ENCODE measurements around the gene STPG2. TPM values are rescaled to one million over a fixed set of nuclear protein-coding genes. Genes with fewer than 3 reads are reported as not detected.
A peak's percentile ranks its signal among the peaks of the same experiment; 100 is the strongest.

Gene STPG2
- polyA plus RNA-seq (2011; rRNA removed) = not detected in 2 replicates
- polyA minus RNA-seq (2011; rRNA and poly(A)+ RNA removed) = 0.43 TPM in 1 of 2 replicates, not detected in the other

DNA sequence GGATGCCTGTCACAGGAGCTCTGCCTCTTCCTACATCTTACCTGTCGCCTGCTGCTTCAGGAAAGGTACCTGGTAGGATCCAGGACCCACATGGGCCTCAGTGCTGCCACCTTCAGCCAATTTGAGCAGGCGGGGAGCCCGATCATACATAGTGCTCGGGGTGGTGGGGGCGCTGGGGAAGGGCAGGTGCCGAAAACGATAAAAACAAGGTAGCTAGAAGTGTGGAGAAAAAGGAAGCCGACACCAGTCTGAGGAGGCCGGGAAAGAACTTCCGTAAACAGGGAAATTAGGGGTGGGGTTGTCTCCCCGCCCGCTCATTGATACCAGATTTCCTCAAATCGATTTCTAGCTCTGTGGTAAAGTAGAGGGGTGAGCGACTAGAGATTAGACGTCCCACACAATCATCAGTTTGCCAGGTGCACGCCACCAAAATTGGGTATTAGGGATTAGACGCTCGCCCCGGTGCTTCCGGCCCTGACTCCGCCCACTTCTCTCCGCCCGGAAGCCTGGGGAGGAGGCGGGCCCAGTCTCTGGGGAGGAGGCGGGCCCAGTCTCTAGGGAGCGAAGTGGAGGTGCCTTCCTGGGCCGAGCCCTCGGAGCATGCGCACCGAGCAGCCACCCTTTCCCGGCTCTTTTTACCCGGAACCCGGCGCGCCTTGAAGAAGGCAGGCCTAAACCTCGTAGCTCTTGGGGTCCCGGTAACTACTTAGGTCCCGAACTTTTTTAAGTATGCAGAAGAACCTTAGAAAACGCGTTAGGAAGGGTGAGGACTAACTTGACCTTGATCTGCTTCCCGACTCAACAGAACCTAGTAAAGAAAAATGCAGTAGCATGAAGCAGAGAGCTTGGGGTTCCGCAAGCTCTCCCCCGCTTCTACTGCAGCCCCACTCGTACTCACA, at the start of gene STPG2:
STPG2 (minus strand) TSS at position 476 of the 899 bp plus-strand sequence.
- CTCF ChIA-PET = interaction anchor here (0.6 kb wide), 1 partner anchor 915 kb away, joined by 3 read pairs; no protein-coding TSS in a partner anchor
- POLR2A ChIA-PET = no interaction called here
- peak; percentile 52 for DNase-seq (ENCODE audit: low read depth)
- Histone ChIP-seq H3K4me3 (ENCODE audit: low read depth, low read length) (peak within 1 kb of the TSS; percentile 66), H3K27me3 (ENCODE audit: control insufficient read depth, insufficient read depth, low read length) (peaks cover 3% of the 10 kb centered on the region; the same call in 1 of the 2 replicates), H3K36me3 (ENCODE audit: control insufficient read depth, insufficient read depth, low read length) (no peaks in the 10 kb centered on the region)
- TF ChIP-seq, protein P1, sequence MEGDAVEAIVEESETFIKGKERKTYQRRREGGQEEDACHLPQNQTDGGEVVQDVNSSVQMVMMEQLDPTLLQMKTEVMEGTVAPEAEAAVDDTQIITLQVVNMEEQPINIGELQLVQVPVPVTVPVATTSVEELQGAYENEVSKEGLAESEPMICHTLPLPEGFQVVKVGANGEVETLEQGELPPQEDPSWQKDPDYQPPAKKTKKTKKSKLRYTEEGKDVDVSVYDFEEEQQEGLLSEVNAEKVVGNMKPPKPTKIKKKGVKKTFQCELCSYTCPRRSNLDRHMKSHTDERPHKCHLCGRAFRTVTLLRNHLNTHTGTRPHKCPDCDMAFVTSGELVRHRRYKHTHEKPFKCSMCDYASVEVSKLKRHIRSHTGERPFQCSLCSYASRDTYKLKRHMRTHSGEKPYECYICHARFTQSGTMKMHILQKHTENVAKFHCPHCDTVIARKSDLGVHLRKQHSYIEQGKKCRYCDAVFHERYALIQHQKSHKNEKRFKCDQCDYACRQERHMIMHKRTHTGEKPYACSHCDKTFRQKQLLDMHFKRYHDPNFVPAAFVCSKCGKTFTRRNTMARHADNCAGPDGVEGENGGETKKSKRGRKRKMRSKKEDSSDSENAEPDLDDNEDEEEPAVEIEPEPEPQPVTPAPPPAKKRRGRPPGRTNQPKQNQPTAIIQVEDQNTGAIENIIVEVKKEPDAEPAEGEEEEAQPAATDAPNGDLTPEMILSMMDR (IDR thresholded peaks at IDR 0.05; ENCODE audit: insufficient read depth, low read depth, low read length) = peak; percentile 57

DNA sequence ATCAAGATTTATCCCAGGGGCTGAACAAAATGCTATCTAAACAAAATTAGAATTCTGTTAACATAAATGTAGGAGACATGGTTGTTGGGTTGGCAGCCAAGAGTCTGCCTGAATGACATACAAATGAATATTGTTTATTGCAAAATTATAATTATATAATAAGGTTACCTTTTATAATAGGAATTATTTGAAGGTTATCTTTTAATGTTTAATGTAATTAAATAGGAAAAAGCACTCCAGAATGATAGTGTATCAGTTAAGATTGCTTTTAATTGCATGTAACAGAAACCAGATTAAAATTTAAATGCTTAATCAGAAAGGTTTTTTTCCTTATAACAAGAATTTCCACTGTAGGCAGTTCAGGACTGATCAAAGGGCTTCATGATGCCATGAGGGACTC, 42.0 kb upstream of the STPG2 start:
- H3K36me3 ChIP-seq (ENCODE audit: control insufficient read depth, insufficient read depth, low read length) = no peaks in the 10 kb centered on the region
- H3K4me3 ChIP-seq (ENCODE audit: low read depth, low read length) = no peak overlapping the region
- TF ChIP-seq, protein P1 (IDR thresholded peaks at IDR 0.05; ENCODE audit: insufficient read depth, low read depth, low read length) = no peak
- H3K27me3 ChIP-seq (ENCODE audit: control insufficient read depth, insufficient read depth, low read length) = no peaks in the 10 kb centered on the region
- DNase-seq (ENCODE audit: low read depth) = no peak
- POLR2A ChIA-PET = no interaction called here
- CTCF ChIA-PET = no interaction called here

DNA sequence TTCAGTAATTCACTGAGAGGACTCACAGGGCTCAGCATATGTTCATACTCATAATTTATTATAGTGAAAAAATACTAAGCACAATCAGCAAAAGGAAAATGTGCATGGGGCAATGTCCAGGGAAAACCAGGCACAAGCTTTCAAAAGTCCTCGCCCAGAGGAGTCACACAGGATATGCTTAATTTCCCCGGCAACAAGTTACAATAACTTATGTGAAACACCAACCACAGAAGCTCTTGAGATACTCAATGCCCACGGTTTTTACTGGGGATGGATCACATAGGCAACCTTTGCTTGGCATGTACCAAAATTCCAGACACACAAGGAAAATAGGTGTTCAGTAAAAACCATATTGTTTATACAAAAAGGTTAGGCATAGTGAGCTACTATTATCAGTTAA, 38.5 kb upstream of the STPG2 start:
- ChIA-PET POLR2A (no interaction called here), CTCF (no interaction called here)
- DNase-seq (ENCODE audit: low read depth) = no peak
- no peak overlapping the region for H3K4me3 ChIP-seq (ENCODE audit: low read depth, low read length)
- no peaks in the 10 kb centered on the region for H3K27me3 ChIP-seq (ENCODE audit: control insufficient read depth, insufficient read depth, low read length)
- TF ChIP-seq, protein P1 (IDR thresholded peaks at IDR 0.05; ENCODE audit: insufficient read depth, low read depth, low read length) = no peak
- no peaks in the 10 kb centered on the region for H3K36me3 ChIP-seq (ENCODE audit: control insufficient read depth, insufficient read depth, low read length)

DNA sequence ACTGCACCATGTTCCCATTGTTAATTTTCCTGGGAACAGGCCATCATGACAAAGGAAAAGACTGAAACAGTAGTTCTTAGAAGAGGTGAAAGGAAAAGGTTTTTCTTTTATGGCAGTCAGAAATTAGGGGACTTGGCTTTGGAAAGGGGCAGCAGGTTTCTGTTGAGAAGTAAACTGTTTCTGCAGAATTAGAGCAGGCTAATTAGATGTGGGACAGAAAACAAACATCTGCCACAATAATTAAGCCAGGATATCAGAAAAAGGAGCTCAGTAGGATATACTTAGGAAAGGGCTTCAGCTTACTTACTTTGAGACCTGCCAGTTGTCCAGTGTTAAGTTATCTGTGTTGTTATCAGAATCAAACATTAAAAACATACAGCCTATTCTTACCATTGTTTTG, 36.7 kb upstream of the STPG2 start:
- no peaks in the 10 kb centered on the region for H3K36me3 ChIP-seq (ENCODE audit: control insufficient read depth, insufficient read depth, low read length)
- ChIA-PET POLR2A (no interaction called here), CTCF (no interaction called here)
- H3K4me3 ChIP-seq (ENCODE audit: low read depth, low read length) = no peak overlapping the region
- TF ChIP-seq, protein P1 (IDR thresholded peaks at IDR 0.05; ENCODE audit: insufficient read depth, low read depth, low read length) = no peak
- no peak for DNase-seq (ENCODE audit: low read depth)
- no peaks in the 10 kb centered on the region for H3K27me3 ChIP-seq (ENCODE audit: control insufficient read depth, insufficient read depth, low read length)

DNA sequence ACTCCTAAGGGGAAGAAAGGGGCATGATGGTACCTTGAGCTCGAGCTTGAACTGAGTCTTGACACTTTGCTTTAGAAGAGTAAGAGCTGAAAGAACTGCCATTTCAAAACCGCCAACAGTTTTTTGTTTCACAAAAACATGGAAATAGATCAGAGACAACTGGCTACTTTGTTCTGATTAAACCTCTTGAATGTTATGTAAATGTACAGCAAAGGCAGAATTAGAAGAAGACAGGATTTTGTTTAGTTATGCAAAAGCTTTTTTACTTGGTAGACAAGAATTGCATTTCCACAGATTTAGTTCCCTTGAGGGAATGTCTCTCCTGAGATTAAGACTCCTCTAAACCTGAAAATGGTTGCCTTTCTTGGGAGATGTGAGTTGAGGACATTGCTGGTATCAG, 33.3 kb upstream of the STPG2 start:
- no peaks in the 10 kb centered on the region for H3K36me3 ChIP-seq (ENCODE audit: control insufficient read depth, insufficient read depth, low read length)
- no peak overlapping the region for H3K4me3 ChIP-seq (ENCODE audit: low read depth, low read length)
- ChIA-PET CTCF (no interaction called here), POLR2A (no interaction called here)
- TF ChIP-seq, protein P1 (IDR thresholded peaks at IDR 0.05; ENCODE audit: insufficient read depth, low read depth, low read length) = no peak
- no peak for DNase-seq (ENCODE audit: low read depth)
- no peaks in the 10 kb centered on the region for H3K27me3 ChIP-seq (ENCODE audit: control insufficient read depth, insufficient read depth, low read length)
